Measurements from ENCODE around the gene ERICH4. TPM values are rescaled to one million over a fixed set of nuclear protein-coding genes. Genes with fewer than 3 reads are reported as not detected.
"Not testable (repeated sequence)": the region's sequence is repeated elsewhere in the genome, so short reads cannot be mapped to it uniquely, and the experiment has no call there.

ERICH4 gene
- total RNA-seq, 2 experiments from 2014 or later, result not detected

- BruUV-seq (replicated peaks); intact Hi-C loops (cut with micrococcal nuclease; ENCODE audit: unreplicated experiment); H3K79me2 ChIP-seq (ENCODE audit: insufficient read depth, low read depth, low read length); H3K36me3 ChIP-seq (ENCODE audit: insufficient read depth, low read length); H3K9me3 ChIP-seq (ENCODE audit: low read length); CTCF ChIA-PET (ENCODE audit: unreplicated experiment); H3K9me2 ChIP-seq (ENCODE audit: insufficient read depth, low read length); POLR2A ChIA-PET; H4K20me1 ChIP-seq (ENCODE audit: insufficient read depth, low read length): not testable (repeated sequence)
- peak; percentile 60 for DNase-seq (ENCODE audit: low spot score)
- H3K4me2 ChIP-seq (ENCODE audit: low read length), result peak overlapping the region; percentile 69
- peak; percentile 52 for TF ChIP-seq CTCF (conservative IDR thresholded peaks at IDR 0.05; ENCODE audit: low read length)
- H2AFZ ChIP-seq (ENCODE audit: low read length), result peak overlapping the region; percentile 96
- peak overlapping the region; percentile 65 for H3K27ac ChIP-seq (ENCODE audit: low read depth, low read length, poor library complexity, severe bottlenecking)
- peak overlapping the region; percentile 51 for H3K4me3 ChIP-seq (ENCODE audit: low read depth, low read length, poor library complexity, severe bottlenecking)
- peaks cover 16% of the 10 kb centered on the region for H3K4me1 ChIP-seq (ENCODE audit: insufficient read depth, low read length, poor library complexity, severe bottlenecking)
Observed at GRCh38 chr19:41463257-41464256, 20.6 kb downstream of the ERICH4 start.

GRCh38 chr19:41476583-41476982, 33.6 kb downstream of the ERICH4 start:
- Histone ChIP-seq H3K9me3 (ENCODE audit: low read length) (no peaks in the 10 kb centered on the region), H3K4me1 (ENCODE audit: insufficient read depth, low read length, poor library complexity, severe bottlenecking) (peaks cover 11% of the 10 kb centered on the region), H3K27ac (ENCODE audit: low read depth, low read length, poor library complexity, severe bottlenecking) (no peak overlapping the region), H3K4me2 (ENCODE audit: low read length) (peak overlapping the region; percentile 25), H3K79me2 (ENCODE audit: insufficient read depth, low read depth, low read length) (no peaks in the 10 kb centered on the region), H3K9me2 (ENCODE audit: insufficient read depth, low read length) (no peaks in the 10 kb centered on the region), H3K4me3 (ENCODE audit: low read depth, low read length, poor library complexity, severe bottlenecking) (no peak overlapping the region), H2AFZ (ENCODE audit: low read length) (no peak overlapping the region; the same call in 1 of the 2 replicates), H3K36me3 (ENCODE audit: insufficient read depth, low read length) (no peaks in the 10 kb centered on the region), H4K20me1 (ENCODE audit: insufficient read depth, low read length) (no peaks in the 10 kb centered on the region)
- ChIA-PET POLR2A (no interaction called here), CTCF (ENCODE audit: unreplicated experiment) (no interaction called here)
- TF ChIP-seq CTCF (conservative IDR thresholded peaks at IDR 0.05; ENCODE audit: low read length) (no peak), EZH2phosphoT487 (IDR thresholded peaks at IDR 0.05; ENCODE audit: borderline replicate concordance, low read depth, low read length) (no peak)
- no TSS peak for BruUV-seq (replicated peaks)
- intact Hi-C loops (cut with micrococcal nuclease; ENCODE audit: unreplicated experiment), result no loop called here
- peak; percentile 50 for DNase-seq (ENCODE audit: low spot score)

GRCh38 chr19:41478171-41478570, 35.2 kb downstream of the ERICH4 start:
- no peak for DNase-seq (ENCODE audit: low spot score)
- H3K4me1 ChIP-seq (ENCODE audit: insufficient read depth, low read length, poor library complexity, severe bottlenecking), result peaks cover 11% of the 10 kb centered on the region
- intact Hi-C loops (cut with micrococcal nuclease; ENCODE audit: unreplicated experiment), result no loop called here
- no peaks in the 10 kb centered on the region for H3K9me2 ChIP-seq (ENCODE audit: insufficient read depth, low read length)
- H3K27ac ChIP-seq (ENCODE audit: low read depth, low read length, poor library complexity, severe bottlenecking), result no peak overlapping the region
- H4K20me1 ChIP-seq (ENCODE audit: insufficient read depth, low read length), result no peaks in the 10 kb centered on the region
- BruUV-seq (replicated peaks), result no TSS peak
- no peak overlapping the region for H2AFZ ChIP-seq (ENCODE audit: low read length)
- H3K4me2 ChIP-seq (ENCODE audit: low read length), result no peak overlapping the region
- no peaks in the 10 kb centered on the region for H3K79me2 ChIP-seq (ENCODE audit: insufficient read depth, low read depth, low read length)
- ChIA-PET POLR2A (no interaction called here), CTCF (ENCODE audit: unreplicated experiment) (no interaction called here)
- TF ChIP-seq CTCF (conservative IDR thresholded peaks at IDR 0.05; ENCODE audit: low read length) (no peak), EZH2phosphoT487 (IDR thresholded peaks at IDR 0.05; ENCODE audit: borderline replicate concordance, low read depth, low read length) (no peak)
- H3K4me3 ChIP-seq (ENCODE audit: low read depth, low read length, poor library complexity, severe bottlenecking), result no peak overlapping the region
- H3K9me3 ChIP-seq (ENCODE audit: low read length), result no peaks in the 10 kb centered on the region
- H3K36me3 ChIP-seq (ENCODE audit: insufficient read depth, low read length), result no peaks in the 10 kb centered on the region

Measured in OCI-LY7 (cell line).